ENCODE data around the gene APBB3.

GRCh38 chr5:140588311-140589070 is 24.1 kb upstream of the APBB3 start:
- TF ChIP-seq EZH2 (IDR thresholded peaks at IDR 0.05; ENCODE audit: insufficient read depth, poor library complexity, severe bottlenecking) (no peak), EZH2phosphoT487 (IDR thresholded peaks at IDR 0.05; ENCODE audit: insufficient read depth, low read depth) (no peak)
